Measurements from ENCODE around the gene KRT86. TPM values are rescaled to one million over a fixed set of nuclear protein-coding genes. Genes with fewer than 3 reads are reported as not detected.

The KRT86 gene
- total and polyA plus RNA-seq, 2 experiments from 2014 or later, result 0.16 TPM; not detected in 1

- TF ChIP-seq CTCF (conservative IDR thresholded peaks at IDR 0.05; ENCODE audit: low read depth in 2 of 2) (no peak), ETS1 (IDR thresholded peaks at IDR 0.05) (no peak), STAT1 (IDR thresholded peaks at IDR 0.05; ENCODE audit: unreplicated experiment) (no peak), JUNB (IDR thresholded peaks at IDR 0.05; ENCODE audit: unreplicated experiment) (no peak), ZNF331 (CRISPR knock-in tag; IDR thresholded peaks at IDR 0.05; ENCODE audit: low read depth) (no peak), CREB1 (CRISPR knock-in tag; IDR thresholded peaks at IDR 0.05; ENCODE audit: low read depth) (no peak), EZH2phosphoT487 (IDR thresholded peaks at IDR 0.05; ENCODE audit: unreplicated experiment) (no peak), ZNF114 (CRISPR knock-in tag; IDR thresholded peaks at IDR 0.05) (no peak)
These were observed 47.6 kb downstream of the KRT86 start (continued) for GRCh38 chr12:52322069-52322468.

DNA sequence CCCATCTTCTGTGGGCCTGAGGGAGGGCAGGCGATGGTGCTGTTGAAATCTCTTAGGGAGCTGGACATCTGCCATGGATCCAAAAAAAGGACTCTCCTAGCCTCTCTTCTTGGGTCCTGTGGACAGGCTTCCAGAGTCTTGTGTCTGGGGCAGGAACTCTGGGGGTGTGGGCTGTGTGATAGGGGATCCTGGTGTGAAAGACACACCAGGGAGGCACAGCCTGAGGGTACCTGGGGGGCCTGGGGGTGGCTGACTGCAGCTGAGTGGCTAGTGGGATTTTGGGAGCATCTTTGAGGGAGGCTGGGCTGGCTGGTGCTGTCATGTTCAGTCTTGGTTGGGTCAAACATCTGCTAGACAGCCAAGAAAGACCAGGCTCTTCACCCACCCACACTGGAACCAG lies 48.6 kb downstream of the KRT86 start:
- H3K27ac Mint-ChIP-seq, result no peak overlapping the region
- Histone ChIP-seq H3K27ac (ENCODE audit: low read depth) (no peak overlapping the region), H3K9me2 (ENCODE audit: insufficient read depth) (no peaks in the 10 kb centered on the region), H3K4me1 (ENCODE audit: insufficient read depth) (no peaks in the 10 kb centered on the region), H3K36me3 (ENCODE audit: insufficient read depth) (no peaks in the 10 kb centered on the region), H2AFZ (no peak overlapping the region), H4K20me1 (replicated peaks; ENCODE audit: insufficient read depth) (no peaks in the 10 kb centered on the region), H3K27me3 (ENCODE audit: insufficient read depth) (no peaks in the 10 kb centered on the region), H3K4me2 (no peak overlapping the region), H3F3A (replicated peaks; ENCODE audit: low read depth) (no peaks in the 10 kb centered on the region), H3K4me3 (no peak overlapping the region), H3K79me2 (replicated peaks; ENCODE audit: insufficient read depth) (no peaks in the 10 kb centered on the region)
- ATAC-seq, result no peak
- no peak for DNase-seq (ENCODE audit: low spot score)
- H3K9me3 Mint-ChIP-seq, result no peaks in the 10 kb centered on the region
- H3K4me1 Mint-ChIP-seq, result peaks cover 7% of the 10 kb centered on the region; the same call in 2 of the 3 replicates
- no peaks in the 10 kb centered on the region for H3K36me3 Mint-ChIP-seq (ENCODE audit: low read depth)
- no peak overlapping the region for H3K4me3 Mint-ChIP-seq
- peaks cover 11% of the 10 kb centered on the region for H3K27me3 Mint-ChIP-seq (ENCODE audit: insufficient read depth, low read depth, poor library complexity)
- TF ChIP-seq EZH2 (IDR thresholded peaks at IDR 0.05; ENCODE audit: low read depth, unreplicated experiment) (no peak), EZH2phosphoT487 (IDR thresholded peaks at IDR 0.05; ENCODE audit: unreplicated experiment) (no peak), ZNF331 (CRISPR knock-in tag; IDR thresholded peaks at IDR 0.05; ENCODE audit: low read depth) (no peak), ZNF462 (CRISPR knock-in tag; IDR thresholded peaks at IDR 0.05) (no peak), POLR2AphosphoS5 (IDR thresholded peaks at IDR 0.05; ENCODE audit: low read depth) (no peak), ETS1 (IDR thresholded peaks at IDR 0.05) (no peak)
- TF ChIP-seq, protein P1, sequence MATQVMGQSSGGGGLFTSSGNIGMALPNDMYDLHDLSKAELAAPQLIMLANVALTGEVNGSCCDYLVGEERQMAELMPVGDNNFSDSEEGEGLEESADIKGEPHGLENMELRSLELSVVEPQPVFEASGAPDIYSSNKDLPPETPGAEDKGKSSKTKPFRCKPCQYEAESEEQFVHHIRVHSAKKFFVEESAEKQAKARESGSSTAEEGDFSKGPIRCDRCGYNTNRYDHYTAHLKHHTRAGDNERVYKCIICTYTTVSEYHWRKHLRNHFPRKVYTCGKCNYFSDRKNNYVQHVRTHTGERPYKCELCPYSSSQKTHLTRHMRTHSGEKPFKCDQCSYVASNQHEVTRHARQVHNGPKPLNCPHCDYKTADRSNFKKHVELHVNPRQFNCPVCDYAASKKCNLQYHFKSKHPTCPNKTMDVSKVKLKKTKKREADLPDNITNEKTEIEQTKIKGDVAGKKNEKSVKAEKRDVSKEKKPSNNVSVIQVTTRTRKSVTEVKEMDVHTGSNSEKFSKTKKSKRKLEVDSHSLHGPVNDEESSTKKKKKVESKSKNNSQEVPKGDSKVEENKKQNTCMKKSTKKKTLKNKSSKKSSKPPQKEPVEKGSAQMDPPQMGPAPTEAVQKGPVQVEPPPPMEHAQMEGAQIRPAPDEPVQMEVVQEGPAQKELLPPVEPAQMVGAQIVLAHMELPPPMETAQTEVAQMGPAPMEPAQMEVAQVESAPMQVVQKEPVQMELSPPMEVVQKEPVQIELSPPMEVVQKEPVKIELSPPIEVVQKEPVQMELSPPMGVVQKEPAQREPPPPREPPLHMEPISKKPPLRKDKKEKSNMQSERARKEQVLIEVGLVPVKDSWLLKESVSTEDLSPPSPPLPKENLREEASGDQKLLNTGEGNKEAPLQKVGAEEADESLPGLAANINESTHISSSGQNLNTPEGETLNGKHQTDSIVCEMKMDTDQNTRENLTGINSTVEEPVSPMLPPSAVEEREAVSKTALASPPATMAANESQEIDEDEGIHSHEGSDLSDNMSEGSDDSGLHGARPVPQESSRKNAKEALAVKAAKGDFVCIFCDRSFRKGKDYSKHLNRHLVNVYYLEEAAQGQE (IDR thresholded peaks at IDR 0.05; ENCODE audit: unreplicated experiment), result no peak
